Sigmoid colon (tissue), 4 donors: ENCODE measurements around the gene C12orf43.

Experiments used
- POLR2A ChIP-seq, 2 donors: fragments of 450-650 bp; IDR thresholded peaks; one replicate each; pipeline ENCODE4 v1.6.1; 2016; ENCODE audit warnings: antibody characterized with exemption in 2 of 2, mild to moderate bottlenecking in 2 of 2, moderate library complexity in 2 of 2
- POLR2AphosphoS5 ChIP-seq, 4 donors: sonication (generic); formaldehyde crosslinking; IDR thresholded peaks; one replicate each; pipeline ENCODE4 v1.6.1; 2017; ENCODE audit warnings: antibody characterized with exemption in 4 of 4
- TF ChIP-seq, protein P1 (sequence below), 4 experiments: fragments of 450-650 bp in 3 of 4; fragments of 200-600 bp in 1 of 4; IDR thresholded peaks; one replicate each; pipeline ENCODE4 v1.5.1; 2016 to 2019; ENCODE audit warnings: antibody characterized with exemption in 4 of 4, mild to moderate bottlenecking in 3 of 4, moderate library complexity in 2 of 4

DNA sequence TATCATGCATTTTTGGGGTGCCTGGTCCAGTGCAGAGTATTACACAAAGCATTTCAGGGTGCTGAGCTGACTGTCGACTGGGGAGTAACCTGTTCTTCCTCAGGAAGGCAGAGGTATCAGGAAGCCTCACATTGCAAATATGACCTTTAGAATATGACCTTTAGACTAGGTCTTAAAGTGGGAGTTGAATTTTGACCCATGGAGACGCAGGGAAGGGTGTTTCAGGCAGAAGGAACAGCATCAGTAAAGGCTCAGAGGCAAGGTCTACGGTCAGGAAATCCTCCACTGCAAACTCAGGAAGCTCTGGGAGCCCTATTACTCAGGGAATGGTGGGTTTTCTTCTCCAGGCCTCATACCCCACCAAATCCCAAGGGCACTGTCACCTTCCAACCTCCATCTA lies 26.6 kb downstream of the C12orf43 start:
- TF ChIP-seq, protein P1, sequence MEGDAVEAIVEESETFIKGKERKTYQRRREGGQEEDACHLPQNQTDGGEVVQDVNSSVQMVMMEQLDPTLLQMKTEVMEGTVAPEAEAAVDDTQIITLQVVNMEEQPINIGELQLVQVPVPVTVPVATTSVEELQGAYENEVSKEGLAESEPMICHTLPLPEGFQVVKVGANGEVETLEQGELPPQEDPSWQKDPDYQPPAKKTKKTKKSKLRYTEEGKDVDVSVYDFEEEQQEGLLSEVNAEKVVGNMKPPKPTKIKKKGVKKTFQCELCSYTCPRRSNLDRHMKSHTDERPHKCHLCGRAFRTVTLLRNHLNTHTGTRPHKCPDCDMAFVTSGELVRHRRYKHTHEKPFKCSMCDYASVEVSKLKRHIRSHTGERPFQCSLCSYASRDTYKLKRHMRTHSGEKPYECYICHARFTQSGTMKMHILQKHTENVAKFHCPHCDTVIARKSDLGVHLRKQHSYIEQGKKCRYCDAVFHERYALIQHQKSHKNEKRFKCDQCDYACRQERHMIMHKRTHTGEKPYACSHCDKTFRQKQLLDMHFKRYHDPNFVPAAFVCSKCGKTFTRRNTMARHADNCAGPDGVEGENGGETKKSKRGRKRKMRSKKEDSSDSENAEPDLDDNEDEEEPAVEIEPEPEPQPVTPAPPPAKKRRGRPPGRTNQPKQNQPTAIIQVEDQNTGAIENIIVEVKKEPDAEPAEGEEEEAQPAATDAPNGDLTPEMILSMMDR (IDR thresholded peaks at IDR 0.05): no peak
- TF ChIP-seq POLR2AphosphoS5 (IDR thresholded peaks at IDR 0.05) (no peak), POLR2A (IDR thresholded peaks at IDR 0.05) (no peak)
